GM12892 (cell line): ENCODE results near the gene TADA2B.

ENCODE experiments used
- POLR2A ChIP-seq: IDR thresholded peaks from 2 replicates; pipeline ENCODE4 v1.6.1; 2011; ENCODE audit warnings: low read depth, low read length, control low read depth
- TAF1 ChIP-seq: IDR thresholded peaks from 2 replicates; pipeline ENCODE4 v1.6.1; 2011; ENCODE audit warnings: low read depth, mild to moderate bottlenecking, control low read depth, low read length, borderline replicate concordance

DNA sequence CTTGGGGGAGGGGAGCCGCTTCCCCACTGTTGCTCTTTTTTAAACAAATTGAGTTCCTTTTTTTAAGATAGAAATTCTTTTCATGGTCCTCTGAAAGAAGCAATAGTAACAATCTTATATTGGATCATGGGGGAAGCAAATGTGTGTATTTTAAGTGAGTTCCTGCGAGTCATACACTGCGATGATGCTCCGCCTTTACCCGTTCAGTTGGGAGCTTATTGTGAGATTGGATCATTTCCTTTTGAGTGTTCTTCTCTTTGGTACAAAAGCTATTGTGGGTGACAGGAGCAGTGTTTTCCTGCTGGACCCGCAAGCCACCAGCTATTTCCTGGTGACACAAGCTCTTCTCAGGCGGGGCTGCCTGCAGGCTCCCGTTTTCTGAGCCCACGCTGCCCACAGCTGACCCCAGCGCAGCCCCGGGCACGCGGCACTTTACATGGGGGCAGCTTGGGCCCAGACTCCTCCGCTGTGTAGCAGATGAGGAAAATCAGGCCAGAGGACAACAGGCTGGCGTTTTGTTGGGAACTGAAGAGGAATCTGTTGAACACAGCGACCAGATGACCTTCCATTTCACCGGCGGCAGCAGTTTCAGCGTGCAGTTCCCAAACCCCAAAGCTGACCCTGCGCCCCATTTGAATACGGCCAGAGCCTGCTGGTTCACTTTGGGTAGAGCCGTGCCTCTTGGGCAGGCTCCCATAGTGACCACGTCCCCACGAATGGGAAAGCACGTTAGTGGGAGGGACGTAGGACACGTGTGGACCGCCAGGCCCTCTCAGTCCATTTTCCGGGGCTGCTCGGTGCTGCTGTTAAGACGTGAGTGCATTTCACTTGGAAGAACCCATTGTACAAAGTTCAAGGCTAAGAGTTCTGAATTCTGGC, 12.2 kb downstream of the TADA2B start:
- TF ChIP-seq POLR2A (no peak), TAF1 (no peak)
